GM20431 (cell line): ENCODE data around the gene SLC25A47.
"Not testable (repeated sequence)": the region's sequence is repeated elsewhere in the genome, so short reads cannot be mapped to it uniquely, and the experiment has no call there.

Experiments used
- in situ Hi-C: fragments of 300-500 bp; cut with MseI, MboI; formaldehyde crosslinking; loops from one replicate; pipeline ENCODE4 v1.15.0; 2020; ENCODE audit warnings: low sequenced_read_pairs; ENCODE audit not compliant: unreplicated experiment

SLC25A47 gene

GRCh38 chr14:100323121-100323941 is at the start of gene SLC25A47:
TSS of gene SLC25A47 (plus strand) at chr14:100323339. CDS start at chr14:100323415, 76 bp downstream.
- in situ Hi-C loops: no loop called here

GRCh38 chr14:100274250-100274649 is 48.9 kb upstream of the SLC25A47 start:
- in situ Hi-C loops: no loop called here

GRCh38 chr14:100275214-100275613 is 47.9 kb upstream of the SLC25A47 start:
- in situ Hi-C loops: no loop called here

- in situ Hi-C loops: no loop called here
Measured at GRCh38 chr14:100278702-100279101, 44.4 kb upstream of the SLC25A47 start.

- in situ Hi-C loops: no loop called here
Measured at GRCh38 chr14:100279133-100279532, 44.0 kb upstream of the SLC25A47 start.

- in situ Hi-C loops: no loop called here
Measured at GRCh38 chr14:100279563-100279962, 43.6 kb upstream of the SLC25A47 start.

- in situ Hi-C loops: no loop called here
Measured at GRCh38 chr14:100281286-100282082, 41.7 kb upstream of the SLC25A47 start.

GRCh38 chr14:100282083-100282350 is 41.1 kb upstream of the SLC25A47 start:
- in situ Hi-C loops: no loop called here

GRCh38 chr14:100282766-100283419 is 40.2 kb upstream of the SLC25A47 start:
- in situ Hi-C loops: no loop called here

GRCh38 chr14:100283436-100283835 is 39.7 kb upstream of the SLC25A47 start:
- in situ Hi-C loops: not testable (repeated sequence)

- in situ Hi-C loops: no loop called here
Measured at GRCh38 chr14:100283984-100284881, 38.9 kb upstream of the SLC25A47 start.

- in situ Hi-C loops: no loop called here
Measured at GRCh38 chr14:100285021-100285912, 37.9 kb upstream of the SLC25A47 start.

- in situ Hi-C loops: no loop called here
Measured at GRCh38 chr14:100285913-100286400, 37.2 kb upstream of the SLC25A47 start.

GRCh38 chr14:100286484-100287191 is 36.5 kb upstream of the SLC25A47 start:
- in situ Hi-C loops: no loop called here

GRCh38 chr14:100287202-100287997 is 35.7 kb upstream of the SLC25A47 start:
- in situ Hi-C loops: no loop called here

GRCh38 chr14:100287998-100288295 is 35.2 kb upstream of the SLC25A47 start:
- in situ Hi-C loops: not testable (repeated sequence)

GRCh38 chr14:100288382-100289185 is 34.6 kb upstream of the SLC25A47 start:
- in situ Hi-C loops: no loop called here
